Smooth muscle cell of bladder (primary cell): ENCODE data around the gene TSKS. TPM values are rescaled to one million over a fixed set of nuclear protein-coding genes. Genes with fewer than 3 reads are reported as not detected.

ENCODE experiments used
- total RNA-seq: library from RNA; depleted of rRNA; stranded (reverse); fragments of >200 nt; gene quantifications from 2 replicates; pipeline ENCODE4 v1.2.3, GENCODE V29; 2014

Gene TSKS, protein sequence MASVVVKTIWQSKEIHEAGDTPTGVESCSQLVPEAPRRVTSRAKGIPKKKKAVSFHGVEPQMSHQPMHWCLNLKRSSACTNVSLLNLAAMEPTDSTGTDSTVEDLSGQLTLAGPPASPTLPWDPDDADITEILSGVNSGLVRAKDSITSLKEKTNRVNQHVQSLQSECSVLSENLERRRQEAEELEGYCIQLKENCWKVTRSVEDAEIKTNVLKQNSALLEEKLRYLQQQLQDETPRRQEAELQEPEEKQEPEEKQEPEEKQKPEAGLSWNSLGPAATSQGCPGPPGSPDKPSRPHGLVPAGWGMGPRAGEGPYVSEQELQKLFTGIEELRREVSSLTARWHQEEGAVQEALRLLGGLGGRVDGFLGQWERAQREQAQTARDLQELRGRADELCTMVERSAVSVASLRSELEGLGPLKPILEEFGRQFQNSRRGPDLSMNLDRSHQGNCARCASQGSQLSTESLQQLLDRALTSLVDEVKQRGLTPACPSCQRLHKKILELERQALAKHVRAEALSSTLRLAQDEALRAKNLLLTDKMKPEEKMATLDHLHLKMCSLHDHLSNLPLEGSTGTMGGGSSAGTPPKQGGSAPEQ
- total RNA-seq, result 0.85 and 1.6 TPM in 2 replicates

DNA sequence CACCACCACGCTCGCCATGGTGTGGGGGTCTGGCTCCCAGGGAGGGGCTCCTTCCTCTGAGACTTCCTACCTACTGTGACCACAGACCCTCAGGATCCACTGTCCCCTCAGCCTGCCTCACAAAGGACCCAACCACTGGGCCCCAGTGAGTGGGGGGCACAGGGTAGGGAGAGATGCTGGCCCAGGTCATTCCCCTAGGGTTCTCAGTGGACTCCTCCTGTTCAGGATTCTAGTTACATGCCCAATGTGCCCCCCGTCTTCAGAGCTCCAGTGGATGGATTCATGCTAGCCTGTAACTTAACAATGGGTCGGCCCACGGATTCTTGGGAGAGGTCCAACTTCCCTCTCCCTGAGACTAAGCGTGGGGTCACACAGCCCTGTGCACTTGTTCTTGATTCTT lies at the start of gene TSKS:
Gene TSKS, minus strand, starts transcription at position 77 of the 400 bp plus-strand sequence. Its CDS starts 59 bp downstream, at position 18.

DNA sequence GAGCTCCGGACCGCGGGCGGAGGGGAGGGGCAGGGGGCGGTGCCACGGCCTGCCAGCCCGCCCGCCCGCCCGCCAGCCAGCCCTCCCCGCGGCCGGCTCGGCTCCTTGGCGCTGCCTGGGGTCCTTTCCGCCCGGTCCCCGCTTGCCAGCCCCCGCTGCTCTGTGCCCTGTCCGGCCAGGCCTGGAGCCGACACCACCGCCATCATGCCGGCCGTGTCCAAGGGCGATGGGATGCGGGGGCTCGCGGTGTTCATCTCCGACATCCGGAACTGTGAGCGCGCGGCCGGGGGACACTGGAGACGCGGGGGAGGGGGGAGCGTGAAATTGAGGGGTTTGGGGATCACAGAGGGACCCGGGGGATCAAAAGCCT lies 3.8 kb upstream of the TSKS start, which contains the start of gene AP2A1:
Gene AP2A1, plus strand, starts transcription at position 72 of the 370 bp plus-strand sequence. Its CDS starts 133 bp downstream, at position 205.

DNA sequence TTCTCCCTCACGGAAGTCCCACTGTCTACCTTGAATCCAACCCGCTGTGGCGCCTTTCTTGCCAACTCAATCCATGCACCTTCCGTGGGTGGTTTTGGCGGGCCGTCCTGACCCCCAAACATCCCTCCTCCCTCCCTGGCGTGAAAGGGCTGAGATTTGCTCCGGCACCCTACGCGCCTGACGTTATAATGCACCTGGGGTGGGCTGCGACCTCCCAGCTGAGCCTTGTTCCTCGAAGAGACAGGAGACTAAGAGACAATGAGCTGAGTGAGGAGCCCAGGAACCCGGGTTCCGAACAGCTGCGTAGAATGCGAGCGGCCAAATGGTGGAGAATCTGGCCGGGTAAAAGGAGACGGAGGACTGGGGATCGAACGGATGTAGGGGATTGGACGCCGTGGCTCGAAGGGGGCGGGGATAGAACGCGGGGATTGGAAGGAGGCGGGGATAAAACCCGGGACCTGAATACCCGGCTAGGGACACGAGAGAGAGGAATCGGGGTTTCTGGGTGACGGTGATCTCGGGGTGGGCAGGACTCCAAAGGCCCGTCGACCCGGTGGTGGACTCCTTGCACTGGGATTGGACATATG lies 72.4 kb downstream of the TSKS start, which contains the start of gene CPT1C:
Gene CPT1C, plus strand, starts transcription at position 461 of the 587 bp plus-strand sequence. CDS start 1,137 bp downstream, outside the sequence.

Other genes starting within 250 kb of the TSKS start
- gene RCN3, start 235.3 kb downstream of the TSKS start, total RNA-seq, result 290 and 398 TPM in 2 replicates
- 64.4 and 81.6 TPM in 2 replicates for gene NOSIP, start 182.8 kb downstream of the TSKS start, total RNA-seq
- gene PRRG2, start 182.0 kb downstream of the TSKS start, total RNA-seq, result 0.43 and 0.83 TPM in 2 replicates
- 0.71 and 1.1 TPM in 2 replicates for gene PRR12, start 172.1 kb downstream of the TSKS start, total RNA-seq
- 28.4 and 43.1 TPM in 2 replicates for gene RRAS, start 123.2 kb downstream of the TSKS start, total RNA-seq
- 6.0 and 8.2 TPM in 2 replicates for gene SCAF1, start 121.1 kb downstream of the TSKS start, total RNA-seq
- 37.3 and 55.5 TPM in 2 replicates for gene IRF3, start 97.4 kb downstream of the TSKS start, total RNA-seq
- 1.7 and 3.9 TPM in 2 replicates for gene BCL2L12, start 97.4 kb downstream of the TSKS start, total RNA-seq
- gene PRMT1, start 86.0 kb downstream of the TSKS start, total RNA-seq, result 341 and 373 TPM in 2 replicates
- gene ADM5, start 73.7 kb downstream of the TSKS start, total RNA-seq, result 0.28 and 0.46 TPM in 2 replicates
- gene CPT1C, start 72.2 kb downstream of the TSKS start, total RNA-seq, result 29.2 and 40.4 TPM in 2 replicates
- 67.6 and 89.1 TPM in 2 replicates for gene AP2A1, start 3.7 kb upstream of the TSKS start, total RNA-seq
- 23.8 and 26.1 TPM in 2 replicates for gene FUZ, start 50.0 kb upstream of the TSKS start, total RNA-seq
- 11.1 and 16.8 TPM in 2 replicates for gene MED25, start 55.0 kb upstream of the TSKS start, total RNA-seq
- 47.9 and 61.5 TPM in 2 replicates for gene PTOV1, start 87.9 kb upstream of the TSKS start, total RNA-seq
- 26.9 and 33.4 TPM in 2 replicates for gene PNKP, start 104.3 kb upstream of the TSKS start, total RNA-seq
- gene AKT1S1, start 114.0 kb upstream of the TSKS start, total RNA-seq, result 7.5 and 12.1 TPM in 2 replicates
- 7.5 and 10.2 TPM in 2 replicates for gene TBC1D17, start 114.4 kb upstream of the TSKS start, total RNA-seq
- 0.14 and 0.46 TPM in 2 replicates for gene IL4I1, start 133.6 kb upstream of the TSKS start, total RNA-seq
- 15.5 and 16.3 TPM in 2 replicates for gene ATF5, start 165.9 kb upstream of the TSKS start, total RNA-seq
- 7.1 and 13.4 TPM in 2 replicates for gene NUP62, start 166.2 kb upstream of the TSKS start, total RNA-seq
- not detected in 2 replicates for gene SIGLEC11, start 197.9 kb upstream of the TSKS start, total RNA-seq